Calu3 (cell line): ENCODE data around the gene HYOU1. TPM values are rescaled to one million over a fixed set of nuclear protein-coding genes. Genes with fewer than 3 reads are reported as not detected.
"Not testable (repeated sequence)": the region's sequence is repeated elsewhere in the genome, so short reads cannot be mapped to it uniquely, and the experiment has no call there.

Source experiments
- BruUV-seq: library from RNA; stranded (reverse); fragments of 400-500 nt; replicated peaks from 2 replicates; lab custom pipeline; 2021; lab: Mats Ljungman, UMichigan
- CTCF ChIA-PET: fragments of 300-600 bp; sonication (Branson Sonifier 250); formaldehyde crosslinking; loops from one replicate; lab custom pipeline; 2022; ENCODE audit warnings: antibody characterized with exemption; lab: Charles Lee
- DNase-seq: peaks from one replicate; pipeline ENCODE4 v3.0.0; 2022
- H3K27ac Mint-ChIP-seq: one replicate; pipeline ENCODE4 v1.8.0; 2022; ENCODE audit warnings: mixed read lengths; ENCODE audit not compliant: unreplicated experiment
- H3K27me3 Mint-ChIP-seq: one replicate; pipeline ENCODE4 v1.8.0; 2022; ENCODE audit warnings: mixed read lengths; ENCODE audit not compliant: unreplicated experiment
- H3K36me3 Mint-ChIP-seq: one replicate; pipeline ENCODE4 v1.8.0; 2022; ENCODE audit warnings: mild to moderate bottlenecking, moderate library complexity, mixed read lengths; ENCODE audit not compliant: insufficient read depth, unreplicated experiment
- H3K4me1 Mint-ChIP-seq: one replicate; pipeline ENCODE4 v1.8.0; 2022; ENCODE audit warnings: mild to moderate bottlenecking, low read depth, mixed read lengths; ENCODE audit not compliant: unreplicated experiment
- H3K4me3 Mint-ChIP-seq: one replicate; pipeline ENCODE4 v1.8.0; 2022; ENCODE audit warnings: mild to moderate bottlenecking, low read depth, moderate library complexity, mixed read lengths; ENCODE audit not compliant: unreplicated experiment
- H3K9me3 Mint-ChIP-seq: one replicate; pipeline ENCODE4 v1.8.0; 2022; ENCODE audit warnings: low read depth, mixed read lengths; ENCODE audit not compliant: unreplicated experiment
- CTCF ChIP-seq: fragments of 200-600 bp; IDR thresholded peaks from one replicate; pipeline ENCODE4 v1.8.0; 2022; ENCODE audit warnings: antibody characterized with exemption; ENCODE audit not compliant: unreplicated experiment
- intact Hi-C: fragments of 100-400 bp; cut with micrococcal nuclease; formaldehyde crosslinking; loops from one replicate; pipeline ENCODE4 v1.10.0; 2022; ENCODE audit not compliant: unreplicated experiment
- total RNA-seq: library from RNA; stranded (reverse); gene quantifications from 2 replicates; pipeline ENCODE4 v1.2.3, GENCODE V29; 2022

The HYOU1 gene
- total RNA-seq, 1 experiment from 2014 or later: 180 TPM

- H3K9me3 Mint-ChIP-seq: no peaks in the 10 kb centered on the region
- CTCF ChIA-PET: interaction anchor here (0.6 to 1.0 kb wide), 7 partner anchors 28 to 272 kb away, joined by 3 to 5 read pairs (median 4); partner anchors contain the start of genes CBL, DPAGT1 and NHERF4
- H3K36me3 Mint-ChIP-seq: peaks cover 23% of the 10 kb centered on the region
- peak within 1 kb of the TSS; percentile 70 for H3K27ac Mint-ChIP-seq
- no TSS peak for BruUV-seq
- no peak for TF ChIP-seq CTCF
- peak within 1 kb of the TSS; percentile 81 for H3K4me3 Mint-ChIP-seq
- intact Hi-C loops: no loop called here
- H3K4me1 Mint-ChIP-seq: no peaks in the 10 kb centered on the region
- H3K27me3 Mint-ChIP-seq: no peaks in the 10 kb centered on the region
- DNase-seq: peak; percentile 94
Measured at GRCh38 chr11:119067371-119068222, 10.6 kb upstream of the HYOU1 start, which contains the start of gene VPS11. VPS11 (plus strand) TSS chr11:119067818; CDS start chr11:119067824, 6 bp downstream.

- Mint-ChIP-seq H3K4me1 (no peaks in the 10 kb centered on the region), H3K36me3 (peaks cover 23% of the 10 kb centered on the region), H3K27ac (no peak overlapping the region), H3K4me3 (no peak overlapping the region), H3K27me3 (no peaks in the 10 kb centered on the region), H3K9me3 (no peaks in the 10 kb centered on the region)
- TF ChIP-seq CTCF: no peak
- CTCF ChIA-PET: no interaction called here
- intact Hi-C loops: no loop called here
- DNase-seq: no peak
- BruUV-seq: no TSS peak
Measured at GRCh38 chr11:119065369-119065768, 8.4 kb upstream of the HYOU1 start.

- CTCF ChIA-PET: no interaction called here
- intact Hi-C loops: no loop called here
- no peak for DNase-seq
- Mint-ChIP-seq H3K4me3 (no peak overlapping the region), H3K4me1 (no peaks in the 10 kb centered on the region), H3K27ac (no peak overlapping the region), H3K27me3 (no peaks in the 10 kb centered on the region), H3K36me3 (peaks cover 25% of the 10 kb centered on the region), H3K9me3 (no peaks in the 10 kb centered on the region)
- no peak for TF ChIP-seq CTCF
- no TSS peak for BruUV-seq
Measured at GRCh38 chr11:119062779-119063178, 5.8 kb upstream of the HYOU1 start.

- H3K36me3 Mint-ChIP-seq: peaks cover 29% of the 10 kb centered on the region
- no peak for TF ChIP-seq CTCF
- CTCF ChIA-PET: no interaction called here
- H3K4me1 Mint-ChIP-seq: no peaks in the 10 kb centered on the region
- DNase-seq: no peak
- no peaks in the 10 kb centered on the region for H3K27me3 Mint-ChIP-seq
- no peak overlapping the region for H3K27ac Mint-ChIP-seq
- BruUV-seq: no TSS peak
- H3K9me3 Mint-ChIP-seq: no peaks in the 10 kb centered on the region
- intact Hi-C loops: no loop called here
- H3K4me3 Mint-ChIP-seq: no peak overlapping the region
Measured at GRCh38 chr11:119061256-119061655, 4.3 kb upstream of the HYOU1 start.

GRCh38 chr11:119059128-119059527 lies 2.1 kb upstream of the HYOU1 start:
- DNase-seq, CTCF ChIA-PET, BruUV-seq, H3K27ac Mint-ChIP-seq, H3K9me3 Mint-ChIP-seq, H3K27me3 Mint-ChIP-seq, intact Hi-C loops, H3K4me1 Mint-ChIP-seq: not testable (repeated sequence)
- peaks cover 49% of the 10 kb centered on the region for H3K36me3 Mint-ChIP-seq
- H3K4me3 Mint-ChIP-seq: peak overlapping the region; percentile 89
